Lower leg skin (tissue), 3 donors: ENCODE data around the gene ARL6IP6.
"Not testable (repeated sequence)": the region's sequence is repeated elsewhere in the genome, so short reads cannot be mapped to it uniquely, and the experiment has no call there.

Experiments used
- POLR2A ChIP-seq, 2 donors: fragments of 450-650 bp; IDR thresholded peaks; one replicate each; pipeline ENCODE4 v1.6.1; 2016 to 2017; ENCODE audit warnings: antibody characterized with exemption in 2 of 2, mild to moderate bottlenecking in 1 of 2, moderate library complexity in 1 of 2
- TF ChIP-seq, protein P1 (sequence below), 3 donors: fragments of 450-650 bp; IDR thresholded peaks; one replicate each; pipeline ENCODE4 v1.5.1; 2016; ENCODE audit warnings: antibody characterized with exemption in 3 of 3, mild to moderate bottlenecking in 3 of 3, moderate library complexity in 2 of 3

DNA sequence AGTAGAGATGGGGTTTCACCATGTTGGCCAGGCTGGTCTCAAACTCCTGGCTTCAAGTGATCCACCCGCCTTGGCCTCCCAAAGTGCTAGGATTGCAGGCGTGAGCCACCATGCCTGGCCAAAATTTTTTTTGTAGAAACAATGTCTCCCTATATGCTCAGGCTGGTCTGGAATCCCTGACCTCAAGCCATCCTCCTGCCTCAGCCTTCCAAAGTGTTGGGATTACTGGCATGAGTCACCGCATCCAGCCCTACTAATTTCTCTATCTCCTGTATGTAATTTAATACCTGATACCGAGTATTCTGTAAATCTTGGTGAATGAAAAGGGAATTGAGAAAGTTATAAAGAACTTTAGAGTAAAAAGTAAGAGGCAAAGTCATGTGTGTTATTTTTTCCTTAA is 29.3 kb downstream of the ARL6IP6 start:
- TF ChIP-seq, protein P1, sequence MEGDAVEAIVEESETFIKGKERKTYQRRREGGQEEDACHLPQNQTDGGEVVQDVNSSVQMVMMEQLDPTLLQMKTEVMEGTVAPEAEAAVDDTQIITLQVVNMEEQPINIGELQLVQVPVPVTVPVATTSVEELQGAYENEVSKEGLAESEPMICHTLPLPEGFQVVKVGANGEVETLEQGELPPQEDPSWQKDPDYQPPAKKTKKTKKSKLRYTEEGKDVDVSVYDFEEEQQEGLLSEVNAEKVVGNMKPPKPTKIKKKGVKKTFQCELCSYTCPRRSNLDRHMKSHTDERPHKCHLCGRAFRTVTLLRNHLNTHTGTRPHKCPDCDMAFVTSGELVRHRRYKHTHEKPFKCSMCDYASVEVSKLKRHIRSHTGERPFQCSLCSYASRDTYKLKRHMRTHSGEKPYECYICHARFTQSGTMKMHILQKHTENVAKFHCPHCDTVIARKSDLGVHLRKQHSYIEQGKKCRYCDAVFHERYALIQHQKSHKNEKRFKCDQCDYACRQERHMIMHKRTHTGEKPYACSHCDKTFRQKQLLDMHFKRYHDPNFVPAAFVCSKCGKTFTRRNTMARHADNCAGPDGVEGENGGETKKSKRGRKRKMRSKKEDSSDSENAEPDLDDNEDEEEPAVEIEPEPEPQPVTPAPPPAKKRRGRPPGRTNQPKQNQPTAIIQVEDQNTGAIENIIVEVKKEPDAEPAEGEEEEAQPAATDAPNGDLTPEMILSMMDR (IDR thresholded peaks at IDR 0.05): not testable (repeated sequence)
- TF ChIP-seq POLR2A (IDR thresholded peaks at IDR 0.05): not testable (repeated sequence)
